ENCODE measurements around the gene ACIN1.

GRCh38 chr14:23136566-23137133 lies 41.7 kb upstream of the ACIN1 start:
- TF ChIP-seq EZH2 (IDR thresholded peaks at IDR 0.05) (no peak), POLR2AphosphoS5 (IDR thresholded peaks at IDR 0.05; ENCODE audit: borderline replicate concordance, low read depth, low read length) (no peak)
